Brain microvascular endothelial cell (primary cell): ENCODE results near the gene MDN1.
A peak's percentile ranks its signal among the peaks of the same experiment; 100 is the strongest.

Experiments
- DNase-seq: peaks from one replicate; pipeline ENCODE4 v3.0.0-alpha.2; 2020
- H3K27ac ChIP-seq: fragments of 250-450 bp; sonication (Bioruptor Pico); 2 replicates; pipeline ENCODE4 v1.5.1; 2020; ENCODE audit warnings: mild to moderate bottlenecking, moderate library complexity
- H3K27me3 ChIP-seq: fragments of 250-450 bp; sonication (Bioruptor Pico); replicated peaks from 2 replicates; pipeline ENCODE4 v1.5.1; 2020; ENCODE audit warnings: mild to moderate bottlenecking
- H3K36me3 ChIP-seq: fragments of 250-450 bp; sonication (Bioruptor Pico); replicated peaks from 2 replicates; pipeline ENCODE4 v1.5.1; 2020; ENCODE audit warnings: mild to moderate bottlenecking
- H3K4me3 ChIP-seq: 2 replicates; pipeline ENCODE4 v1.5.1; 2011; ENCODE audit warnings: low read depth, mild to moderate bottlenecking, control low read depth, low read length, moderate library complexity
- CTCF ChIP-seq: IDR thresholded peaks from 2 replicates; pipeline ENCODE4 v1.5.1; 2011; ENCODE audit warnings: low read depth, mild to moderate bottlenecking, moderate library complexity, low read length, control low read depth, inconsistent platforms; ENCODE audit errors: missing control alignments
- in situ Hi-C: cut with HindIII; loops from 2 replicates; pipeline ENCODE4 v1.10.0; 2017; ENCODE audit warnings: low sequenced_read_pairs, low pct_ligation_motif_present

Gene MDN1

GRCh38 chr6:89667872-89668556 lies 151.6 kb downstream of the MDN1 start:
- H3K4me3 ChIP-seq = no peak overlapping the region
- no peaks in the 10 kb centered on the region for H3K27me3 ChIP-seq
- DNase-seq = peak; percentile 14
- H3K27ac ChIP-seq = peak overlapping the region; percentile 4
- TF ChIP-seq CTCF = no peak
- H3K36me3 ChIP-seq = peaks cover 19% of the 10 kb centered on the region
- in situ Hi-C loops = no loop called here

GRCh38 chr6:89662659-89663223 lies 156.9 kb downstream of the MDN1 start:
- no peak for DNase-seq
- H3K27me3 ChIP-seq = no peaks in the 10 kb centered on the region
- H3K36me3 ChIP-seq = peaks cover 35% of the 10 kb centered on the region
- H3K4me3 ChIP-seq = no peak overlapping the region
- no peak for TF ChIP-seq CTCF
- H3K27ac ChIP-seq = no peak overlapping the region
- in situ Hi-C loops = no loop called here

- no peak overlapping the region for H3K27ac ChIP-seq
- DNase-seq = no peak
- H3K4me3 ChIP-seq = no peak overlapping the region
- H3K27me3 ChIP-seq = no peaks in the 10 kb centered on the region
- no peak for TF ChIP-seq CTCF
- peaks cover 45% of the 10 kb centered on the region for H3K36me3 ChIP-seq
- in situ Hi-C loops = no loop called here
Measured at GRCh38 chr6:89661559-89661958, 158.0 kb downstream of the MDN1 start.

GRCh38 chr6:89660981-89661380 lies 158.6 kb downstream of the MDN1 start:
- Histone ChIP-seq H3K27ac (no peak overlapping the region), H3K27me3 (no peaks in the 10 kb centered on the region), H3K4me3 (no peak overlapping the region), H3K36me3 (peaks cover 45% of the 10 kb centered on the region)
- no peak for DNase-seq
- TF ChIP-seq CTCF = no peak
- in situ Hi-C loops = no loop called here

GRCh38 chr6:89657445-89658158 lies 162.0 kb downstream of the MDN1 start:
- Histone ChIP-seq H3K4me3 (no peak overlapping the region), H3K27me3 (no peaks in the 10 kb centered on the region), H3K27ac (no peak overlapping the region), H3K36me3 (peaks cover 54% of the 10 kb centered on the region)
- DNase-seq = no peak
- TF ChIP-seq CTCF = no peak
- in situ Hi-C loops = no loop called here
